ENCODE measurements around the gene OLAH. TPM values are rescaled to one million over a fixed set of nuclear protein-coding genes. Genes with fewer than 3 reads are reported as not detected.

OLAH gene
- total RNA-seq, 1 donor from 2014 or later: 0.31 TPM

Other genes with a start within 250 kb of the OLAH start
- 1.4 TPM for gene CDNF, start 205.9 kb upstream of the OLAH start, total RNA-seq
- gene HSPA14, start 205.6 kb upstream of the OLAH start, total RNA-seq: 14.8 TPM
- gene MSANTD7, start 205.6 kb upstream of the OLAH start, total RNA-seq: 34.3 TPM
- 30.6 TPM for gene SUV39H2, start 165.1 kb upstream of the OLAH start, total RNA-seq
- 11.4 TPM for gene DCLRE1C, start 89.8 kb upstream of the OLAH start, total RNA-seq
- not detected for gene MEIG1, start 84.6 kb upstream of the OLAH start, total RNA-seq
- 10.8 TPM for gene ACBD7, start 44.8 kb downstream of the OLAH start, total RNA-seq
- 7.0 TPM for gene RPP38, start 53.4 kb downstream of the OLAH start, total RNA-seq
- 57.1 TPM for gene NMT2, start 124.8 kb downstream of the OLAH start, total RNA-seq